Cardiac muscle cell (in vitro differentiated cells and primary cell): ENCODE data around the gene PGPEP1. TPM values are rescaled to one million over a fixed set of nuclear protein-coding genes. Genes with fewer than 3 reads are reported as not detected.

Experiments
- DNase-seq, 2 donors: peaks; one replicate each; pipeline versions ENCODE4 v3.0.0 to v3.0.0-alpha.2; 2010 to 2017; ENCODE audit warnings: low read depth in 1 of 2, low spot score in 1 of 2
- H3K27ac ChIP-seq: fragments of 200-600 bp; sonication (generic); 2 replicates; pipeline ENCODE4 v1.5.1; 2016
- H3K27me3 ChIP-seq: fragments of 200-600 bp; sonication (generic); 2 replicates; pipeline ENCODE4 v1.6.0; 2016; ENCODE audit warnings: control low read depth
- H3K36me3 ChIP-seq: fragments of 200-600 bp; sonication (generic); 2 replicates; pipeline ENCODE4 v1.5.1; 2016; ENCODE audit warnings: control low read depth
- H3K4me1 ChIP-seq: fragments of 200-600 bp; sonication (generic); 2 replicates; pipeline ENCODE4 v1.8.1; 2017; ENCODE audit warnings: low read depth, mild to moderate bottlenecking, mixed run types
- H3K4me3 ChIP-seq: fragments of 200-600 bp; sonication (generic); 2 replicates; pipeline ENCODE4 v1.5.1; 2016; ENCODE audit warnings: mild to moderate bottlenecking
- H3K9me3 ChIP-seq: fragments of 200-600 bp; sonication (generic); 2 replicates; pipeline ENCODE4 v1.5.1; 2017; ENCODE audit warnings: low read depth, mild to moderate bottlenecking, control low read depth
- CTCF ChIP-seq: IDR thresholded peaks from 2 replicates; pipeline ENCODE4 v1.5.1; 2012; ENCODE audit warnings: low read depth, mild to moderate bottlenecking, low read length
- polyA plus RNA-seq: library from polyadenylated mRNA; unstranded; fragments of >200 nt; fragmentation: Nextera tagmentation; extraction: Ambion mirVana; gene quantifications from 2 replicates; pipeline ENCODE4 v1.2.1, GENCODE V29; 2016
- total RNA-seq: library from RNA; depleted of rRNA; stranded (reverse); fragments of >200 nt; gene quantifications from 2 replicates; pipeline ENCODE4 v1.2.3, GENCODE V29; 2016

Gene PGPEP1
- total and polyA plus RNA-seq, 2 experiments from 2014 or later, result 12.9 to 19.6 TPM

DNA sequence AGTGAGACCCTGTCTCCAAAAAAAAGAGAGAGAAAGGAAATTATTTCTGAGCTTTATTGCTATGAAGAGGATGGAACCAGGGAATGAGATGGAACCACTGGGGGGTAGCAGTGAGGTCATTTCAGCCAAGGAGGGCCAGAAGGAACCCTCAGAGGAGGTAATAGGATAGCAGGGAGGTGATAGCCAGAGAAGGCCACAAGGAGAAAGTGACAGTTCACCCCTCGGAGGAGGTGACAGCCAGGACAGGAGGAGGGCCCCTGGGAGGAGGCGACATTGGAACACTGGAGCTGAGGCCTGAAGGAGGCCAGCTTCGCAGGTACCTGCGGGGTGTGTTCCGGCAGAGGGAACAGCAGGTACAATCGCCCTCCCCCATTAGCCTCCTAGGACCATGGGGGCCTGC lies 675 bp upstream of the PGPEP1 start:
- no peak for DNase-seq
- Histone ChIP-seq H3K36me3 (no peaks in the 10 kb centered on the region), H3K4me1 (peaks cover 3% of the 10 kb centered on the region), H3K27ac (no peak overlapping the region), H3K9me3 (no peaks in the 10 kb centered on the region), H3K27me3 (no peaks in the 10 kb centered on the region), H3K4me3 (no peak overlapping the region)
- peak; percentile 30 for TF ChIP-seq CTCF

DNA sequence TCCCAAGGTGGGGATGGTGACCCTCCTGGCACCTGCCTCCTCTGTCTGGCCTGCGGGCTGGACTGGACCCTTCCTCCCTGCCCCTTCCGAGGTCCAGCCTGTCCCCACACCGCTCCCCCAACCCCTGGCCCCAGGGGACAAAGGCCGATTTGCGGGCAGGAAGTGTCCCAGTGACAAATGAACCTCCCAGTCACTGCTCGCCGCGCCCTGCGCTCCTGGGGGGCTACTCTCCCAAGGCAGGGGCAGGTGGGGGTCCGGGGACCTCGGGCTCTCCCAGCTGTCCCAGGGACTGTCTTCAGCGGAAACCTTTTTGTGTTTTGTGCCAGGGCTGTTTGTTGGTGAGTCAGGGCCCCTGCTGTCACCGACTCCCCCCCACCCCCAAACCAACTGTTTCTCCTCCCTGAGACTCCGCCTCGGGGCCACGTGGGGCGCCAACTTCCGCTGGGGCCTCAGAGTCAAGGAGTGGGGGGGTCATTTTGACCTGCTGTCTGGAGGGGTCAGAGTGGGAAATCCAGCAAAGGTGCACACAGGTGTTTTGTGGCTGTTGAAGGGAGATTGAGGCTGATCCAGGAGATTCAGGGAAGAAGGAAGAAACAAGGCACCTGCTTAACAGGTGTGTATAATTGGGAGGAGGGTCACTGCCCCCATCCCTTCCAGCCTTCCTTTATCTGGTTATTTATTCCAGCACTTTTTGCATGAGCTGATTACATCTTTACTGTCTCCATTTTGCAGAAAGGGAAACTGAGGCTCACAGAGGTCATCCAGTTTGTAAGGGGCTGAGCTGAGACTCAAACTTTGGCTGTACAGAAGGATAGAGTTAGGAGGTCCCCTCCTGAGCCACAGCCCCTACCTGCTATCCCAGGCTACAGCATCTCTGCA lies 831 bp downstream of the PGPEP1 start:
- peak; percentile 29 to 43 for DNase-seq
- H3K4me1 ChIP-seq, result peaks cover 3% of the 10 kb centered on the region
- H3K27ac ChIP-seq, result no peak overlapping the region
- no peaks in the 10 kb centered on the region for H3K36me3 ChIP-seq
- no peak for TF ChIP-seq CTCF
- H3K4me3 ChIP-seq, result peak overlapping the region; percentile 83
- no peaks in the 10 kb centered on the region for H3K27me3 ChIP-seq
- H3K9me3 ChIP-seq, result no peaks in the 10 kb centered on the region

DNA sequence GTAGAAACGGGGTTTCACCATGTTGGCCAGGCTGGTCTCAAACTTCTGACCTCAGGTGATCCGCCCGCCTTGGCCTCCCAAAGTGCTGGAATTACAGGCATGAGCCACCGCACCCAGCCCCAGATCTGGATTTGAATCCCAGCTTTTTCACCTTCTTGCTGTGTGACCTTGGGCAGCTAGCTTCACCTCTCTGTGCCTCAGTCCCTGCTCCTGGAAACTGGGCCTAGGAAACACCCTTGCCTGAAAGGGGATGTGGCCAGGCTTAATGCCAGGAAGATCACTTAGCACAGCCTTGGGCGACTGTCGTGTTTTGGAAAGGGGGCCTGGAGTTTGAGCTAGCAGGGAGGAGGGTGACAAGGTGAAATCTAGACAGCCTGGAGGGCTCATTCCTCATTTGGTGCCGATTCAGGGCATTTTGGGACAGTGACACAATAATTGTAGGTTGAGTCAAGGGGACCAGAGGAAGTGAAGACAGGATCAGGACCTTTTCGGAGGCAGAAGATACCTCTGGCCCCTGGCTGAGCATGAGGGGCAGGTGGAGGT lies 1.8 kb downstream of the PGPEP1 start:
- no peak overlapping the region for H3K27ac ChIP-seq
- no peak for TF ChIP-seq CTCF
- no peaks in the 10 kb centered on the region for H3K36me3 ChIP-seq
- no peaks in the 10 kb centered on the region for H3K27me3 ChIP-seq
- H3K9me3 ChIP-seq, result no peaks in the 10 kb centered on the region
- H3K4me3 ChIP-seq, result no peak overlapping the region
- DNase-seq, result no peak
- peaks cover 3% of the 10 kb centered on the region for H3K4me1 ChIP-seq

- Histone ChIP-seq H3K27me3 (no peaks in the 10 kb centered on the region), H3K4me3 (no peak overlapping the region), H3K9me3 (no peaks in the 10 kb centered on the region), H3K27ac (no peak overlapping the region), H3K36me3 (no peaks in the 10 kb centered on the region), H3K4me1 (peaks cover 3% of the 10 kb centered on the region)
- no peak for TF ChIP-seq CTCF
- no peak for DNase-seq
Observed at GRCh38 chr19:18344582-18344950, 4.2 kb downstream of the PGPEP1 start.

- Histone ChIP-seq H3K9me3 (no peaks in the 10 kb centered on the region), H3K27me3 (no peaks in the 10 kb centered on the region), H3K36me3 (no peaks in the 10 kb centered on the region), H3K27ac (no peak overlapping the region), H3K4me3 (no peak overlapping the region), H3K4me1 (peaks cover 3% of the 10 kb centered on the region)
- DNase-seq, result no peak
- no peak for TF ChIP-seq CTCF
Observed at GRCh38 chr19:18345296-18345695, 4.9 kb downstream of the PGPEP1 start.
